H1 (cell line): Measurements from ENCODE around the gene DNAI2. TPM values are rescaled to one million over a fixed set of nuclear protein-coding genes. Genes with fewer than 3 reads are reported as not detected.
A peak's percentile ranks its signal among the peaks of the same experiment; 100 is the strongest.

Source experiments
- CTCF ChIA-PET: fragments of 300-600 bp; sonication (Branson Sonifier 250); formaldehyde crosslinking; loops from one replicate; lab custom pipeline; 2021; ENCODE audit not compliant: partially characterized antibody; lab: Charles Lee
- POLR2A ChIA-PET: fragments of 300-600 bp; sonication (Branson Sonifier 250); formaldehyde crosslinking; loops from one replicate; lab custom pipeline; 2021; ENCODE audit warnings: inconsistent platforms; ENCODE audit not compliant: partially characterized antibody; lab: Charles Lee
- DNase-seq, 2 experiments: peaks; one replicate each; pipeline versions ENCODE4 v3.0.0 to v3.0.0-alpha.2; 2010 to 2022; ENCODE audit warnings: low spot score in 2 of 2, low read depth in 1 of 2, mixed read lengths in 1 of 2
- FAIRE-seq: peaks from 2 replicates; lab custom pipeline; 2011; peaks lifted over from hg19 to GRCh38; lab: Jason Lieb, UNC
- H2AFZ ChIP-seq: 2 replicates; pipeline ENCODE4 v1.8.1; 2012; ENCODE audit warnings: low read length, inconsistent platforms
- H2AK5ac ChIP-seq: 2 replicates; pipeline ENCODE4 v1.6.1; 2013; ENCODE audit warnings: low read depth, low read length
- H2BK120ac ChIP-seq: replicated peaks from 2 replicates; pipeline ENCODE3; 2013; ENCODE audit warnings: low read depth, low read length, inconsistent platforms
- H2BK12ac ChIP-seq: 2 replicates; pipeline ENCODE4 v1.6.1; 2013; ENCODE audit warnings: low read depth, low read length
- H2BK15ac ChIP-seq: 2 replicates; pipeline ENCODE4 v1.6.1; 2013; ENCODE audit warnings: low read length
- H2BK20ac ChIP-seq: 2 replicates; pipeline ENCODE4 v1.6.1; 2013; ENCODE audit warnings: low read length
- H2BK5ac ChIP-seq: 2 replicates; pipeline ENCODE4 v1.6.1; 2013; ENCODE audit warnings: low read depth, low read length
- H3K14ac ChIP-seq: 2 replicates; pipeline ENCODE4 v1.6.1; 2013; ENCODE audit warnings: inconsistent platforms; ENCODE audit not compliant: insufficient read length
- H3K18ac ChIP-seq: 2 replicates; pipeline ENCODE4 v1.6.1; 2013; ENCODE audit warnings: low read length; ENCODE audit errors: extremely low read depth
- H3K23ac ChIP-seq: 2 replicates; pipeline ENCODE4 v1.6.1; 2013; ENCODE audit warnings: inconsistent platforms; ENCODE audit not compliant: insufficient read length
- H3K23me2 ChIP-seq: 2 replicates; pipeline ENCODE4 v1.6.1; 2013; ENCODE audit warnings: low read depth, low read length
- H3K27ac ChIP-seq: 2 replicates; pipeline ENCODE4 v1.6.1; 2011; ENCODE audit warnings: low read depth, low read length, inconsistent platforms
- H3K27me3 ChIP-seq, 4 experiments: replicated peaks in 1 of 4; 1 replicate in 1 of 4; 2 replicates in 3 of 4; pipeline versions ENCODE4 v1.6.1 to v1.8.1; 2011 to 2013; ENCODE audit warnings: low read length in 3 of 4, mild to moderate bottlenecking in 3 of 4, inconsistent platforms in 2 of 4, mixed read lengths in 2 of 4, moderate library complexity in 1 of 4; ENCODE audit not compliant: control insufficient read depth in 3 of 4, insufficient read depth in 3 of 4; ENCODE audit errors: extremely low read depth in 1 of 4
- H3K36me3 ChIP-seq, 4 experiments: 2 replicates each; pipeline versions ENCODE4 v1.6.1 to v1.8.1; 2011 to 2013; ENCODE audit warnings: mild to moderate bottlenecking in 4 of 4, low read length in 3 of 4, moderate library complexity in 2 of 4, control low read depth in 1 of 4, inconsistent platforms in 1 of 4; ENCODE audit not compliant: insufficient read depth in 4 of 4, control insufficient read depth in 2 of 4
- H3K4ac ChIP-seq: replicated peaks from 2 replicates; pipeline ENCODE3; 2013; ENCODE audit warnings: low read length, low read depth, mixed read lengths, inconsistent platforms; ENCODE audit not compliant: insufficient read length
- H3K4me1 ChIP-seq, 4 experiments: replicated peaks in 1 of 4; 1 replicate in 1 of 4; 2 replicates in 3 of 4; pipeline versions ENCODE4 v1.6.1 to v1.8.1; 2011 to 2013; ENCODE audit warnings: low read length in 3 of 4, inconsistent platforms in 2 of 4, mixed read lengths in 1 of 4; ENCODE audit not compliant: insufficient read depth in 4 of 4, control insufficient read depth in 3 of 4
- H3K4me2 ChIP-seq, 2 experiments: 2 replicates each; pipeline versions ENCODE4 v1.6.1 to v1.8.1; 2011 to 2013; ENCODE audit warnings: low read depth in 2 of 2, low read length in 2 of 2, control low read depth in 1 of 2, inconsistent platforms in 1 of 2, mild to moderate bottlenecking in 1 of 2; ENCODE audit not compliant: insufficient read depth in 1 of 2
- H3K4me3 ChIP-seq, 4 experiments: fragments of 200-600, 300-600 bp in 1 of 4; sonication (generic), shearing (Covaris generic), sonication (Bioruptor Twin) in 1 of 4; 2 replicates each; pipeline versions ENCODE4 v1.5.1 to v1.8.1; 2011 to 2016; ENCODE audit warnings: low read length in 4 of 4, low read depth in 3 of 4, control low read depth in 2 of 4, inconsistent platforms in 2 of 4, mild to moderate bottlenecking in 2 of 4, mixed read lengths in 1 of 4, moderate library complexity in 1 of 4; ENCODE audit not compliant: insufficient read depth in 2 of 4; ENCODE audit errors: extremely low read depth in 1 of 4
- H3K56ac ChIP-seq: replicated peaks from 2 replicates; pipeline ENCODE3; 2013; ENCODE audit warnings: low read depth, mild to moderate bottlenecking, mixed read lengths, low read length, inconsistent platforms; ENCODE audit not compliant: insufficient read length
- H3K79me1 ChIP-seq: 2 replicates; pipeline ENCODE4 v1.6.1; 2013; ENCODE audit warnings: low read depth, low read length, control low read depth
- H3K79me2 ChIP-seq, 2 experiments: 2 replicates each; pipeline versions ENCODE4 v1.6.1 to v1.8.1; 2012 to 2013; ENCODE audit warnings: low read length in 2 of 2, mild to moderate bottlenecking in 2 of 2, inconsistent platforms in 1 of 2; ENCODE audit not compliant: insufficient read depth in 2 of 2, control insufficient read depth in 1 of 2
- H3K9ac ChIP-seq, 4 experiments: replicated peaks in 1 of 4; 1 replicate in 1 of 4; 2 replicates in 3 of 4; pipeline versions ENCODE4 v1.6.1 to v1.8.1; 2011 to 2013; ENCODE audit warnings: low read depth in 3 of 4, low read length in 3 of 4, control low read depth in 2 of 4, mild to moderate bottlenecking in 2 of 4, moderate library complexity in 2 of 4, inconsistent platforms in 1 of 4; ENCODE audit errors: extremely low read depth in 1 of 4
- H3K9me3 ChIP-seq, 2 experiments: 2 replicates each; pipeline versions ENCODE4 v1.6.1 to v1.8.1; 2012 to 2013; ENCODE audit warnings: mild to moderate bottlenecking in 2 of 2, moderate library complexity in 2 of 2, control low read depth in 1 of 2, inconsistent platforms in 1 of 2, low read depth in 1 of 2, low read length in 1 of 2, mixed read lengths in 1 of 2; ENCODE audit not compliant: insufficient read depth in 2 of 2
- H4K20me1 ChIP-seq, 2 experiments: replicated peaks in 1 of 2; 2 replicates each; pipeline versions ENCODE3 to v1.8.1; 2011 to 2013; ENCODE audit warnings: inconsistent platforms in 2 of 2, low read length in 2 of 2, mild to moderate bottlenecking in 1 of 2; ENCODE audit not compliant: insufficient read depth in 2 of 2, control insufficient read depth in 1 of 2
- H4K5ac ChIP-seq: 2 replicates; pipeline ENCODE4 v1.6.1; 2013; ENCODE audit warnings: low read length, low read depth, mixed read lengths, inconsistent platforms; ENCODE audit not compliant: insufficient read length
- H4K8ac ChIP-seq: 2 replicates; pipeline ENCODE4 v1.8.0; 2013; ENCODE audit warnings: mild to moderate bottlenecking, moderate library complexity, low read length, inconsistent platforms; ENCODE audit not compliant: insufficient read depth; ENCODE audit errors: extremely low read depth
- H4K91ac ChIP-seq: replicated peaks from 2 replicates; pipeline ENCODE3; 2013; ENCODE audit warnings: low read length, mixed read lengths, inconsistent platforms; ENCODE audit not compliant: insufficient read length
- BACH1 ChIP-seq: IDR thresholded peaks from 2 replicates; pipeline ENCODE4 v1.6.1; 2012; ENCODE audit warnings: low read length, improper control_type of control experiment
- EP300 ChIP-seq, 2 experiments: IDR thresholded peaks; 1 replicate in 1 of 2; 2 replicates in 1 of 2; pipeline ENCODE4 v1.6.1; 2011 to 2012; ENCODE audit warnings: low read depth in 2 of 2, low read length in 2 of 2, mild to moderate bottlenecking in 2 of 2, borderline replicate concordance in 1 of 2, inconsistent platforms in 1 of 2, moderate library complexity in 1 of 2
- GTF2F1 ChIP-seq: IDR thresholded peaks from 2 replicates; pipeline ENCODE4 v1.6.1; 2012; ENCODE audit warnings: low read depth, low read length, improper control_type of control experiment, borderline replicate concordance
- POLR2AphosphoS5 ChIP-seq: IDR thresholded peaks from 2 replicates; pipeline ENCODE4 v1.6.1; 2011; ENCODE audit warnings: low read depth, low read length
- RBBP5 ChIP-seq: IDR thresholded peaks from 2 replicates; pipeline ENCODE4 v1.7.1; 2012; ENCODE audit warnings: low read depth, mild to moderate bottlenecking, inconsistent platforms, low read length, moderate library complexity, borderline replicate concordance
- RNF2 ChIP-seq: fragments of 200-900, 300-1000 bp; sonication (generic); IDR thresholded peaks from 2 replicates; pipeline ENCODE4 v1.7.1; 2016; ENCODE audit warnings: borderline replicate concordance, low read depth, mild to moderate bottlenecking, antibody characterized with exemption, low read length; ENCODE audit not compliant: poor library complexity, severe bottlenecking; ENCODE audit errors: missing control alignments
- SP4 ChIP-seq: IDR thresholded peaks from 2 replicates; pipeline ENCODE4 v1.6.1; 2012; ENCODE audit warnings: low read length, inconsistent platforms
- TBP ChIP-seq: IDR thresholded peaks from 2 replicates; pipeline ENCODE4 v1.6.1; 2011; ENCODE audit warnings: low read depth, low read length, improper control_type of control experiment
- TCF12 ChIP-seq: IDR thresholded peaks from 2 replicates; pipeline ENCODE4 v1.6.1; 2011; ENCODE audit warnings: low read depth, mild to moderate bottlenecking, low read length
- WGBS, 2 experiments: shearing (Covaris generic) in 1 of 2; methylation state at CpG; one replicate each; pipeline versions ENCODE4 v1.1.6 to v1.1.7; 2013 to 2015; ENCODE audit warnings: low lambda C conversion rate in 2 of 2, mixed read lengths in 2 of 2, inconsistent platforms in 1 of 2, low coverage in 1 of 2, missing lambda C conversion rate in 1 of 2; ENCODE audit not compliant: insufficient replicate concordance in 2 of 2, insufficient coverage in 1 of 2, insufficient read length in 1 of 2; ENCODE audit errors: extremely low coverage in 1 of 2, missing lambda C conversion rate in 1 of 2; 5-methylcytosine and 5-hydroxymethylcytosine counted together
- polyA plus RNA-seq, 7 experiments: library from polyadenylated mRNA; depleted of rRNA in 3 of 7; stranded (reverse) in 5 of 7; unstranded in 2 of 7; fragments of >200 nt in 5 of 7; fragments of 200-250 nt in 2 of 7; gene quantifications; 1 replicate in 5 of 7; 2 replicates in 1 of 7; 4 replicates in 1 of 7; pipeline versions ENCODE4 v1.2.1 to v1.2.3, GENCODE V29; 2011 to 2013; ENCODE audit warnings: missing spikeins in 2 of 7, mixed read lengths in 2 of 7
- total RNA-seq: library from RNA; stranded (reverse); fragmentation: NEBNext Ultra II Directional; extraction: Animal tissue kit (Norgen Biotek cat#: 25700); gene quantifications from 2 replicates; pipeline ENCODE4 v1.2.1, GENCODE V29; 2021
- TF ChIP-seq, protein P1 (sequence below): IDR thresholded peaks from 2 replicates; pipeline ENCODE4 v1.6.1; 2011; ENCODE audit warnings: low read length, improper control_type of control experiment
- TF ChIP-seq, protein P2 (sequence below): IDR thresholded peaks from 2 replicates; pipeline ENCODE4 v1.6.1; 2012; ENCODE audit warnings: inconsistent platforms

The DNAI2 gene
- total and polyA plus RNA-seq, 2 of the 8 experiments (the other 6 are each of a cell fraction or from before 2014, with no cell fraction given) = 0.08 to 0.15 TPM

DNA sequence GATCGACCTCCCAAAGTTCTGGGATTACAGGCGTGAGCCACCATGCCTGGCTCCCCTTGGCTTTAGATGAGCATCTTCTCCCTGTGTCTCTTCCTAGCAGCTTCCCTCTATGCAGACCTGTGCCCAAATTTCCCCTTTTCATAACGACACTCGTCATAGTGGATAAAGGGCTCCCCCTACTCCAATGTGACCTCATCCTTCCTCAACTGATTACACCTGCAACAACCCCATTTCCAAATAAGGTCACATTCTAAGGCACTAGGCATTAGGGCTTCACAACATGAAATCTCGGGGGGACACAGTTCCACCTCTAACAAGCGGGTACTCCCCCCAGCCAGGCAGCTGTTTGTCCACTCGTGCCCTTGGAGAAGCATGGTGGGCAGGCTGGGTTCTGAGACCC lies 62.3 kb downstream of the DNAI2 start:
- H4K91ac ChIP-seq = no peak overlapping the region
- H3K4me2 ChIP-seq = no peak overlapping the region
- no peak overlapping the region for H2AK5ac ChIP-seq
- no peak overlapping the region for H3K23ac ChIP-seq
- H2BK20ac ChIP-seq = no peak overlapping the region
- H3K14ac ChIP-seq = no peak overlapping the region
- no peak overlapping the region for H2BK120ac ChIP-seq
- no peak overlapping the region for H3K27ac ChIP-seq
- H4K5ac ChIP-seq = no peak overlapping the region
- H3K9ac ChIP-seq = no peak overlapping the region
- H2AFZ ChIP-seq = no peak overlapping the region
- ChIA-PET POLR2A (no interaction called here), CTCF (interaction anchor here (0.9 to 7.3 kb wide), 8 partner anchors 8 to 37 kb away, joined by 3 to 55 read pairs (median 6); no protein-coding TSS in a partner anchor)
- FAIRE-seq = no peak
- DNase-seq = no peak
- no peak overlapping the region for H3K4ac ChIP-seq
- no peaks in the 10 kb centered on the region for H3K79me2 ChIP-seq
- no peak overlapping the region for H3K56ac ChIP-seq
- no peak overlapping the region for H2BK5ac ChIP-seq
- H3K4me3 ChIP-seq = no peak overlapping the region
- peak overlapping the region; percentile 80; the same call in 1 of the 2 replicates for H4K8ac ChIP-seq
- no peak overlapping the region for H3K18ac ChIP-seq
- H3K27me3 ChIP-seq = no peaks in the 10 kb centered on the region; a peak in 1 of 7 replicates
- no peaks in the 10 kb centered on the region for H3K79me1 ChIP-seq
- H2BK12ac ChIP-seq = no peak overlapping the region
- no peaks in the 10 kb centered on the region for H3K36me3 ChIP-seq
- H3K4me1 ChIP-seq = peaks cover 0 to 9% (median 3%) of the 10 kb centered on the region in 4 experiments; a peak in 4 of 7 replicates
- H3K9me3 ChIP-seq = peaks cover 7 to 13% of the 10 kb centered on the region in 2 experiments; a peak in 2 of 4 replicates
- 85% methylated on average over 7 of the region's 7 CpGs; no CpG with 5 or more reads in 1 of the 2 experiments for whole genome bisulfite sequencing, 2 experiments
- H3K23me2 ChIP-seq = no peaks in the 10 kb centered on the region
- no peak overlapping the region for H2BK15ac ChIP-seq
- no peaks in the 10 kb centered on the region for H4K20me1 ChIP-seq
- TF ChIP-seq EP300 (IDR thresholded peaks at IDR 0.05; ENCODE audit: borderline replicate concordance in 1 of 2, low read depth in 2 of 2, low read length in 2 of 2) = no peak
- no peak for TF ChIP-seq RNF2
- no peak for TF ChIP-seq SP4
- no peak for TF ChIP-seq RBBP5
- TF ChIP-seq, protein P1, sequence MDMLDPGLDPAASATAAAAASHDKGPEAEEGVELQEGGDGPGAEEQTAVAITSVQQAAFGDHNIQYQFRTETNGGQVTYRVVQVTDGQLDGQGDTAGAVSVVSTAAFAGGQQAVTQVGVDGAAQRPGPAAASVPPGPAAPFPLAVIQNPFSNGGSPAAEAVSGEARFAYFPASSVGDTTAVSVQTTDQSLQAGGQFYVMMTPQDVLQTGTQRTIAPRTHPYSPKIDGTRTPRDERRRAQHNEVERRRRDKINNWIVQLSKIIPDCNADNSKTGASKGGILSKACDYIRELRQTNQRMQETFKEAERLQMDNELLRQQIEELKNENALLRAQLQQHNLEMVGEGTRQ = no peak
- no peak for TF ChIP-seq POLR2AphosphoS5
- TF ChIP-seq TCF12 = no peak
- TF ChIP-seq BACH1 = no peak
- TF ChIP-seq, protein P2, sequence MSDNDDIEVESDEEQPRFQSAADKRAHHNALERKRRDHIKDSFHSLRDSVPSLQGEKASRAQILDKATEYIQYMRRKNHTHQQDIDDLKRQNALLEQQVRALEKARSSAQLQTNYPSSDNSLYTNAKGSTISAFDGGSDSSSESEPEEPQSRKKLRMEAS = no peak
- TF ChIP-seq GTF2F1 = no peak
- TF ChIP-seq TBP = no peak
